ENCODE data around the gene PMP22.

GRCh38 chr17:15231851-15232516 is 33.1 kb downstream of the PMP22 start:
- TF ChIP-seq, protein P1, sequence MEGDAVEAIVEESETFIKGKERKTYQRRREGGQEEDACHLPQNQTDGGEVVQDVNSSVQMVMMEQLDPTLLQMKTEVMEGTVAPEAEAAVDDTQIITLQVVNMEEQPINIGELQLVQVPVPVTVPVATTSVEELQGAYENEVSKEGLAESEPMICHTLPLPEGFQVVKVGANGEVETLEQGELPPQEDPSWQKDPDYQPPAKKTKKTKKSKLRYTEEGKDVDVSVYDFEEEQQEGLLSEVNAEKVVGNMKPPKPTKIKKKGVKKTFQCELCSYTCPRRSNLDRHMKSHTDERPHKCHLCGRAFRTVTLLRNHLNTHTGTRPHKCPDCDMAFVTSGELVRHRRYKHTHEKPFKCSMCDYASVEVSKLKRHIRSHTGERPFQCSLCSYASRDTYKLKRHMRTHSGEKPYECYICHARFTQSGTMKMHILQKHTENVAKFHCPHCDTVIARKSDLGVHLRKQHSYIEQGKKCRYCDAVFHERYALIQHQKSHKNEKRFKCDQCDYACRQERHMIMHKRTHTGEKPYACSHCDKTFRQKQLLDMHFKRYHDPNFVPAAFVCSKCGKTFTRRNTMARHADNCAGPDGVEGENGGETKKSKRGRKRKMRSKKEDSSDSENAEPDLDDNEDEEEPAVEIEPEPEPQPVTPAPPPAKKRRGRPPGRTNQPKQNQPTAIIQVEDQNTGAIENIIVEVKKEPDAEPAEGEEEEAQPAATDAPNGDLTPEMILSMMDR (IDR thresholded peaks at IDR 0.05): no peak
- TF ChIP-seq POLR2A (IDR thresholded peaks at IDR 0.05): no peak
